H9 (cell line): ENCODE results near the gene WDR82. TPM values are rescaled to one million over a fixed set of nuclear protein-coding genes. Genes with fewer than 3 reads are reported as not detected.

ENCODE experiments used
- DNase-seq: peaks from one replicate; pipeline ENCODE4 v3.0.0-alpha.2; 2017
- H2AFZ ChIP-seq: one replicate; pipeline ENCODE4 v1.6.1; 2013; ENCODE audit warnings: mild to moderate bottlenecking, low read length, control low read depth, moderate library complexity
- H2AK5ac ChIP-seq: 2 replicates; pipeline ENCODE4 v1.6.1; 2013; ENCODE audit warnings: low read length, control low read depth, mixed read lengths; ENCODE audit not compliant: insufficient read length
- H2BK120ac ChIP-seq: one replicate; pipeline ENCODE4 v1.6.1; 2013; ENCODE audit warnings: low read depth, mild to moderate bottlenecking, low read length, control low read depth, inconsistent platforms; ENCODE audit not compliant: poor library complexity, severe bottlenecking
- H2BK12ac ChIP-seq: 2 replicates; pipeline ENCODE4 v1.6.1; 2013; ENCODE audit warnings: low read length, control low read depth, mixed read lengths, low read depth; ENCODE audit not compliant: insufficient read length
- H2BK15ac ChIP-seq: 2 replicates; pipeline ENCODE4 v1.6.1; 2013; ENCODE audit warnings: low read depth, low read length, control low read depth
- H2BK20ac ChIP-seq: one replicate; pipeline ENCODE4 v1.6.1; 2013; ENCODE audit warnings: low read depth, mild to moderate bottlenecking, low read length, control low read depth, inconsistent platforms; ENCODE audit not compliant: poor library complexity, severe bottlenecking
- H2BK5ac ChIP-seq: 2 replicates; pipeline ENCODE4 v1.6.1; 2013; ENCODE audit warnings: low read length, control low read depth, mixed read lengths; ENCODE audit not compliant: insufficient read length
- H3K14ac ChIP-seq: 2 replicates; pipeline ENCODE4 v1.6.1; 2013; ENCODE audit warnings: low read length, control low read depth; ENCODE audit not compliant: insufficient read depth
- H3K18ac ChIP-seq: 2 replicates; pipeline ENCODE4 v1.6.1; 2013; ENCODE audit warnings: low read depth, mild to moderate bottlenecking, mixed read lengths, low read length, control low read depth; ENCODE audit not compliant: insufficient read length
- H3K23ac ChIP-seq: 2 replicates; pipeline ENCODE4 v1.6.1; 2013; ENCODE audit warnings: low read length, control low read depth, mixed read lengths, low read depth; ENCODE audit not compliant: insufficient read length
- H3K23me2 ChIP-seq: 2 replicates; pipeline ENCODE4 v1.6.1; 2013; ENCODE audit warnings: low read depth, mild to moderate bottlenecking, mixed read lengths, low read length, control low read depth; ENCODE audit not compliant: insufficient read length, poor library complexity, severe bottlenecking
- H3K27ac ChIP-seq: 2 replicates; pipeline ENCODE4 v1.5.1; 2013; ENCODE audit warnings: low read length, control low read depth, mixed read lengths, low read depth; ENCODE audit not compliant: insufficient read length
- H3K27me3 ChIP-seq: 2 replicates; pipeline ENCODE4 v1.6.1; 2013; ENCODE audit warnings: low read length, control low read depth, inconsistent platforms; ENCODE audit not compliant: insufficient read depth
- H3K4ac ChIP-seq: 2 replicates; pipeline ENCODE4 v1.6.1; 2013; ENCODE audit warnings: low read depth, mild to moderate bottlenecking, control low read depth, inconsistent platforms, low read length, moderate library complexity
- H3K4me1 ChIP-seq: 2 replicates; pipeline ENCODE4 v1.6.1; 2013; ENCODE audit warnings: low read length, control low read depth, inconsistent platforms; ENCODE audit not compliant: insufficient read depth
- H3K4me2 ChIP-seq: 2 replicates; pipeline ENCODE4 v1.6.1; 2013; ENCODE audit warnings: low read length, control low read depth, mixed read lengths; ENCODE audit not compliant: insufficient read length, insufficient read depth
- H3K56ac ChIP-seq: 2 replicates; pipeline ENCODE4 v1.6.1; 2013; ENCODE audit warnings: low read depth, mild to moderate bottlenecking, mixed read lengths, low read length, control low read depth; ENCODE audit not compliant: insufficient read length
- H3K79me1 ChIP-seq: 2 replicates; pipeline ENCODE4 v1.6.1; 2013; ENCODE audit warnings: low read depth, mild to moderate bottlenecking, moderate library complexity, low read length, control low read depth, inconsistent platforms; ENCODE audit not compliant: insufficient read depth, poor library complexity, severe bottlenecking
- H3K79me2 ChIP-seq: 2 replicates; pipeline ENCODE4 v1.6.1; 2013; ENCODE audit warnings: low read length, control low read depth, inconsistent platforms; ENCODE audit not compliant: insufficient read depth
- H3K9ac ChIP-seq: 2 replicates; pipeline ENCODE4 v1.6.1; 2013; ENCODE audit warnings: low read length, control low read depth, mixed read lengths; ENCODE audit not compliant: insufficient read length; ENCODE audit errors: extremely low read depth
- H3K9me3 ChIP-seq: one replicate; pipeline ENCODE4 v1.6.1; 2013; ENCODE audit warnings: low read depth, low read length, inconsistent platforms; ENCODE audit not compliant: control insufficient read depth
- H3T11ph ChIP-seq: one replicate; pipeline ENCODE4 v1.6.1; 2013; ENCODE audit warnings: mild to moderate bottlenecking, low read length, control low read depth, inconsistent platforms
- H4K20me1 ChIP-seq: one replicate; pipeline ENCODE4 v1.6.1; 2013; ENCODE audit not compliant: control insufficient read depth, insufficient read length, insufficient read depth
- H4K5ac ChIP-seq: 2 replicates; pipeline ENCODE4 v1.6.1; 2013; ENCODE audit warnings: low read depth, mild to moderate bottlenecking, mixed read lengths, low read length, control low read depth; ENCODE audit not compliant: insufficient read length
- H4K8ac ChIP-seq: replicated peaks from 2 replicates; pipeline ENCODE4 v1.6.1; 2013; ENCODE audit warnings: low read length, control low read depth, mixed read lengths, low read depth; ENCODE audit not compliant: insufficient read length
- H4K91ac ChIP-seq: 2 replicates; pipeline ENCODE4 v1.6.1; 2013; ENCODE audit warnings: low read depth, mild to moderate bottlenecking, moderate library complexity, mixed read lengths, low read length, control low read depth; ENCODE audit not compliant: insufficient read length
- H3K27ac Mint-ChIP-seq, 3 experiments: 2 replicates in 2 of 3; 3 replicates in 1 of 3; pipeline ENCODE4 v1.8.0; 2020 to 2021; ENCODE audit warnings: mixed read lengths in 3 of 3, mild to moderate bottlenecking in 1 of 3, moderate library complexity in 1 of 3
- H3K27me3 Mint-ChIP-seq: 2 replicates; pipeline ENCODE4 v1.8.0; 2021; ENCODE audit warnings: low read depth, mild to moderate bottlenecking, moderate library complexity, mixed read lengths
- H3K36me3 Mint-ChIP-seq, 3 experiments: 2 replicates in 2 of 3; 3 replicates in 1 of 3; pipeline ENCODE4 v1.8.0; 2020 to 2021; ENCODE audit warnings: low read depth in 3 of 3, mixed read lengths in 3 of 3; ENCODE audit not compliant: insufficient read depth in 1 of 3
- H3K4me1 Mint-ChIP-seq, 2 experiments: 2 replicates each; pipeline ENCODE4 v1.8.0; 2020; ENCODE audit warnings: mixed read lengths in 2 of 2
- H3K4me3 Mint-ChIP-seq, 2 experiments: 2 replicates in 1 of 2; 3 replicates in 1 of 2; pipeline ENCODE4 v1.8.0; 2020 to 2021; ENCODE audit warnings: mild to moderate bottlenecking in 2 of 2, mixed read lengths in 2 of 2, moderate library complexity in 1 of 2
- H3K9me3 Mint-ChIP-seq, 2 experiments: 2 replicates in 1 of 2; 3 replicates in 1 of 2; pipeline ENCODE4 v1.8.0; 2020; ENCODE audit warnings: mild to moderate bottlenecking in 2 of 2, mixed read lengths in 2 of 2, moderate library complexity in 1 of 2
- CTCF ChIP-seq: fragments of 200-600 bp; sonication (generic); conservative IDR thresholded peaks from 3 replicates; pipeline ENCODE4 v1.8.0; 2021; ENCODE audit warnings: antibody characterized with exemption, mild to moderate bottlenecking
- WGBS: extraction: QIAGEN DNeasy Blood & Tissue Kit; methylation state at CpG from one replicate; pipeline ENCODE4 v1.1.7; 2013; ENCODE audit warnings: missing lambda C conversion rate, low lambda C conversion rate, mixed read lengths; ENCODE audit not compliant: insufficient read length; ENCODE audit errors: extremely low coverage; 5-methylcytosine and 5-hydroxymethylcytosine counted together
- total RNA-seq: library from RNA; stranded (reverse); gene quantifications from 2 replicates; pipeline ENCODE4 v1.2.1, GENCODE V29; 2021

Gene WDR82
- total RNA-seq, 1 experiment from 2014 or later: 83.1 TPM

GRCh38 chr3:52223449-52224408 is 54.7 kb downstream of the WDR82 start:
- Histone ChIP-seq H3K79me2 (no peaks in the 10 kb centered on the region), H3K23ac (no peak overlapping the region), H2BK5ac (no peak overlapping the region), H3K4me1 (no peaks in the 10 kb centered on the region), H2BK120ac (no peak overlapping the region), H3T11ph (no peak overlapping the region), H3K56ac (no peak overlapping the region), H2BK15ac (no peak overlapping the region), H3K9ac (no peak overlapping the region), H3K4ac (no peak overlapping the region), H3K27ac (no peak overlapping the region), H4K5ac (no peak overlapping the region), H2BK12ac (no peak overlapping the region), H3K4me2 (no peak overlapping the region), H3K14ac (no peak overlapping the region), H3K9me3 (no peaks in the 10 kb centered on the region), H4K8ac (no peak overlapping the region), H4K91ac (no peak overlapping the region), H2AK5ac (no peak overlapping the region), H2BK20ac (no peak overlapping the region), H4K20me1 (no peaks in the 10 kb centered on the region), H3K79me1 (no peaks in the 10 kb centered on the region), H3K27me3 (no peaks in the 10 kb centered on the region), H2AFZ (no peak overlapping the region), H3K18ac (no peak overlapping the region), H3K23me2 (no peaks in the 10 kb centered on the region)
- Mint-ChIP-seq H3K27ac (peak overlapping the region in 2 of 3 experiments; percentile 46 to 84; a peak in 3 of 7 replicates), H3K27me3 (no peaks in the 10 kb centered on the region; the same call in none of the 2 replicates), H3K4me1 (peaks cover 0 to 23% of the 10 kb centered on the region in 2 experiments; a peak in 3 of 4 replicates), H3K4me3 (no peak overlapping the region; a peak in 2 of 5 replicates), H3K36me3 (no peaks in the 10 kb centered on the region; a peak in 1 of 7 replicates), H3K9me3 (no peaks in the 10 kb centered on the region; a peak in 2 of 5 replicates)
- DNase-seq: peak; percentile 16
- no CpG with 5 or more reads among the region's 32 CpGs for WGBS
- TF ChIP-seq CTCF: no peak
